DMS53 (cell line): ENCODE measurements around the gene ARL11.

Source experiments
- DNase-seq: peaks from one replicate; lab custom pipeline; 2025; lab: John Stamatoyannopoulos, UW

The ARL11 gene

DNA sequence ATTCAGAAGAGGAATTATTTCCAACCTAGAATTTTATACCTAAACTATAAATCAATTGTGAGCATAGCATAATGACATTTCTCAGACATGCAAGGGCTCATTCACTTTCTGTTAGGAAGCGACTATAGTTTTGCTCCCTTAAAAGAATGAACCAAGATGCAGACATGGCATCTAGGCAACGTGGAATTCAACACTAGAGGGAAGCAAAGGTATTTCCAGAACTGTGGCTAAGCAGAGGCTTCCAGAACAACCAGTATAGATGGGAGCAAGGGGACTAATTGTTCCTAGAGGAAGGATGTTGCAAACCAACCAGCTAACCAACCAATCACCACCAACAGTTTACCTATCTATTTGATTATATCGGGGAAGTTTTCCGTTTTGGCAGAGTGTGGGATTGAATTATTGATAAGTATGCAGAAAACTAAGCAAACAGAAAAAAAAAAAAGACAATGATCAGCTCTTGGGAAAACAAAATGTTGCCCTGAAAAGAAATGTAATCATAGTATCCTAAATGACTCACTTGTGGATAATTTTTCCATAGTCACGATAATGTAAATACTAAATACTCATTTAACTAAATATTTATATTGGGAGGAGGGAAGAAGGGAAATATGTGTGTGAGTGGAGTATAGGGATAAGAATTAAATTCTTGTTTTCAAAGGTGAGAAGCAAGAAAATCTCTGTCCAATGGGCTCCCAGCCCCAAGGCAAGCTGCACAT lies 21.1 kb downstream of the ARL11 start:
- DNase-seq = peak; percentile 31

DNA sequence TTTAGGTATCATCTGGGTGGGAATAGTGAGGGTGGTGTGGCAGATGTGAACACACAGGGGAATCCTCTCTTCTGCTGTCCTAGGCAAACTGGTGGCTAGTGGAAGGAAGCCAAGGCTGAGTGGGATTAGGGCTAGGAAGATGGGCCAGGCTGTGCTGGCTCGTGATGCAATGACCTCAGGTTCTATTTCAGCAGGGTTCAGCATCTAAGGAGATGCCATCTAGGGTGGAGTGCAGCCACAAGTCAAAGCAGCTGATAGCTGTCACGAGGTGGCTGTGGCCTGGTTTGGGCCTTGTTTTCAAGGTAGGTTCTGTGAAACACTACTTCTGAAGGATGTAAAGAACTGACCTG lies 21.6 kb downstream of the ARL11 start:
- no peak for DNase-seq

DNA sequence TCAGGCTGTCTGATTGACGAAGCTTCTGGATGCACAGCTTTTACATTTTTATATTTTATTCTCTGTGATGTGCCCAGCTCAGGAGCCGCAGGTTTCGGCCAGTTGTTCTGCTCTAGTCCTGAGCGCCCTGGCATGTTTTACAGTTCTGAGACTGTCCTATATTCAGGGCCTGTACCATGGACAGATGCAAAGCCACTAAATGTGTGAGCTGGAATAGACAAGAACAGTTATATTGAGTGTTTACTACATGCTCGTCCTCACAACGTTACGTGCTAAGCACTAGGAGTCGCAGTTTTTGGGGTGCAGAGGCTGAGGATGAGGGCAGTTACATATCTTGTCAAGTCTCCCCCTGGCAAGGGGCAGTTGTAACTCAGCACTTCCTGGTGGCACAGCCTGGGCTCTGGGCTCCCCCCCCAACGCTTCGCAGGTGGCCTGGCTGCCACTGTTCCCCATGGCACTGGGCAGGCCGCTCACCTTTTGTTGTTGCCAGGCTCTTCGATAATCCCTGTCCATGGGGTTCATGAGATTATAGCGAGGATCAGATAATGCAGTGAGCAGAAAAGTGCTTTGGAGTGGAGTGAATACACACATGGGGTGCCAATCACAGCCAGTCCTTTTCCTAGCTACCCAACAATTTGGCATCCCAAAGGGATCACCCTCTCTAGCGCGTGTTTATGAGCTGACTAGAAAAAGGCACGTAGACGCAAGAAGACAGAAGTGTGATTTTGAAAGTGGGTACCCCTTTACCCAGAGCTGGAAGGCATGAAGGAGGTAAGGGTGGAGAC lies 23.5 kb downstream of the ARL11 start:
- no peak for DNase-seq

DNA sequence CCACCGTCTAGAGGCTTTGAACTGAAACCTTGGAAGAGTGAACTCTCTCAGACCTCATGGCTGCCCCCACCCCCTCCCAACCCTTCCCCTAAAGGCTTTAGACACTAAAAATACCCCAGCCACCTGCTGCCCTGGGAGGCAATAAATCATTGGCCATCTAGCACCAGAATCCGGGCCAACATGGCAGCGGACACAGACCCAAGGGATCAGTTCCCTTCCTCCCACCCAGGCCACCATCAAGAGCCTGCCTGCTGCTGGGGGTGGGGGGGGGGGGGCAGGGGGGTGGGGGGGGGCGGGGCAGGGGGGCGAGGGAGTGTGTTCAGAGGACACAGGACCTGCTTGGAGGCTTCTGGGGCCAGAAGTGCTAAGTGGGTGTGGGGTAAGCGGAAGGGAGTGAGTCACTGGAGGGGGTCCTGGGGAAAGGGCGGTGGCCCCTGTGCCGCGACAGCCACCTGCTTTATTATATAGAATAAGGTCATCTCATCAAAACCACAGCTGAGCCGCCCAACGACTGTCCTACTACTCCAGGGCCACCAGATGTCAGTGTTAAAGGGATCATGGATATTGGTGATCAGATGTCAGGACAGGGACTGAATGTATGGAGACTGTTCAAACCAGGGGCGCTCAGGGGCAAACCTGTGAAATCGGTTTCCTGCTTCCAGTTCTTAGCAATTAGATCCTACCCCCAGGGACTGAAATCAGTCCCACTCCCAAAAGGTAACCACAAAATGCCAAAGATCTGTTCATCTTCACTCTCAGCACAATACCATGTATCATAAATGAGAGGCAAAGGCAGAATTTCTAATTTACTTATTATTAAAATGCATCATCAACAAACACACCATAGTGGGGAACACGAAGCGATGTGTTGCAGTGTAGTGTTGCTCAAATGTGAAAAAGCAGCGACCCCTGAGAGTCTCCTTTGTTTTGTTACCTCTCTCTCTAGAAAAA lies 24.3 kb downstream of the ARL11 start:
- DNase-seq = peak; percentile 80

DNA sequence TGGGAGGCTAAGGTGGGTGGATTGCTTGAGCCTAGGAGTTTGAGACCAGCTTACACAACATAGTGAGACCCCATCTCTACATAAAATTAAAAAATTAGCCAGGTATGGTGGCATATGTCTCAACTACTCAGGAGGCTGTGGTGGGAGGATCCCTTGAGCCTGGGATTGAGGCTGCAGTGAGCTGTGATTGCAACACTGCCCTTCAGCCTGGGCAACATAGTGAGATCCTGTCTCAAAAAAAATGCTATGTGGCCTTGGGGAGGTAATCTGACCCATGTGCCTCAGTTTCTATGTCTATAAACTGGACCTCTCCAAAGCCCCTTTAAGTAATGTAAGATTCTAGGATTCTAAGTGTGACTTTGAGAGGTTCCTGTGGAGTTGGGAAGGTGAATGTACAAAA lies 25.2 kb downstream of the ARL11 start:
- no peak for DNase-seq

DNA sequence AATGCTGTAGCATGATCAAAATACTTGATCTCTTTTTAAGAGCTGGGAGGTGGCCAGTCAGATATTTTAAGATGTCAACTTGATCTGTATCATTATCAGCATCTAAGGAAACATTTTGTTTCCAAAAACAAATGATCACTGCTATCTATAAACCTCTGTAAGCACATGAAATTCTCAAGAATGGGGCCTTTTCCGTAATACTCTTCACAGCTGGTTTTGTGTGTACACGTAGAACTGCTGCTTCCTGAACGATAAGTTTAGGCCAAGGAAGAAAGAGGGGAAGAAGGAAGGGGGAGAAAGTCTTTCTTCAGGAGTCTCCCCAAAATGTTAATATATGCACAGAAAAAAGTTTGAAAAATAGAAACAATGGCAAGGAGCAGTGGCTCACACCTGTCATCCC lies 25.7 kb downstream of the ARL11 start:
- DNase-seq = no peak

DNA sequence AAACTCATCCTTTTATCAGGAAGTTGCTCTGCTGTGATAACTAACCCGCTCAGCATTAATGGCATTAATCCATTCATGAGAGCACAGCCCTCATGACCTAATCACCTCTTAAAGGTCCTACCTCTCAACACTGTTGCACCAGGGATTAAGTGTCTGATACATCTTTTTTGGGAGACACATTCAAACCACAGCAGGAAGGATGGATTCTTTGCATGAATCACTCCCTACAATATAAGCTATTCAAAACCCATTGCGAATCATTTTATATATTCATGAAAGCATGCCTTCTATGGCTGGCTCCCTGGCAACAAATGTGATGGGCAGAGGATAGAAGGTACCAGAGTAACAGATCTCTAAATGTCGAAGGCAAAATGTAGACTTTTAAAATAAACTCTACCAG lies 27.6 kb downstream of the ARL11 start:
- DNase-seq = no peak

DNA sequence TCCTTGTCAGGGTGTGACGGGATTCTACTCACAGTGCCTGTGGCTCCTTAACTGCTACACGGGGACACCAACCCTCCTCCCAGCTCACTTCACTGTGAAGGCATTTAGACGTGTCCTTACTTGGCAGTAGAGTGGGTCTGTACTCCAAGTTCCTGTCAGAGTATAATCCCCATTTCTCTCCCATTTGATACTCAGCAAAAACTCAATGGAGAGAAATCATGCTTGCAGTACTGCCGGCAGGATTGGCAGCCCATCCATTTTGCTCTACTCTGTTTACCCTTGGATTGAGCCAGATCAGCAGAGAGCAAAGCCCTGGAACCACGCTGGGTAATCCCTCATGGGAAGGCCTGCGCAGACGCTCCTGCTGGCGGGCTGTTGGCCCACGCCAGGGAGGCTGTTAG lies 28.9 kb downstream of the ARL11 start:
- no peak for DNase-seq

DNA sequence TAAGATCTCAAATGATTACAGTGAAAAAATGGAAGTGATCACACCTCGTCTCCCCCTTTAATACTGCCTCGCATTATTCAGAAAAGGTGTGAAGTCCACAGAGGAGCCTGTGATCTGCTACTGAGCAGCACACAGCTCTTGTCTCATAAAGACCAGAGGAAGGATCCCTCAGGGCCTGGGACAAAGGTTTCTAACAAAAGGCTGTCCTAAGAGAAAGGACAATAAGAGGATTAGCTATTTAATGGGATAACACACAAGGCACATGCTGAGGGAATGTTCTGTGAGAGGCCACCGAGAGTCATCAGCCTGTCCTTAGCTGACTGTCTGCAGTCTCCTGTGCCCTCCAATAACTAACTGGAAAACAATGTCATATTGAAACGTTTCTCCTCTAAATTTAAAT lies 36.3 kb downstream of the ARL11 start:
- DNase-seq = no peak

DNA sequence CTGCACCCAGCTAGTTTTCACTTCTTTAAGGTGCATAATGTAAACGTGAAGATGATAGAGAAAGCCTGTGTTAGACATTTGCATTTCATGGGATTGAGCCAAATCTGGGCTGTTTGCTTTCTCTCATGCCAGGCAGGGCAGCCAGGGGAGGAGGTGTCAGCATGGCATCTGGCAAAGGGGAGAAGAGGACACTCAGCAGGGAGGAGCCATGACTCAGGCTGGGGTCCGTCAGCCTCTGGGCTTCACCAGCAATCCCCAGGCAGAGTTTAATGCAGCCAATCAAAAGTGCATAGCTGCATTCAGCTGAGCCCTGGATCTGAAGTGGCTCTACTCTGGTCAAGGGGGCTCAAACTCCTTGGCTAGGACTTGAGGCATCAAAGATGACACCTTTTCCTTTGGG lies 39.5 kb downstream of the ARL11 start:
- no peak for DNase-seq

DNA sequence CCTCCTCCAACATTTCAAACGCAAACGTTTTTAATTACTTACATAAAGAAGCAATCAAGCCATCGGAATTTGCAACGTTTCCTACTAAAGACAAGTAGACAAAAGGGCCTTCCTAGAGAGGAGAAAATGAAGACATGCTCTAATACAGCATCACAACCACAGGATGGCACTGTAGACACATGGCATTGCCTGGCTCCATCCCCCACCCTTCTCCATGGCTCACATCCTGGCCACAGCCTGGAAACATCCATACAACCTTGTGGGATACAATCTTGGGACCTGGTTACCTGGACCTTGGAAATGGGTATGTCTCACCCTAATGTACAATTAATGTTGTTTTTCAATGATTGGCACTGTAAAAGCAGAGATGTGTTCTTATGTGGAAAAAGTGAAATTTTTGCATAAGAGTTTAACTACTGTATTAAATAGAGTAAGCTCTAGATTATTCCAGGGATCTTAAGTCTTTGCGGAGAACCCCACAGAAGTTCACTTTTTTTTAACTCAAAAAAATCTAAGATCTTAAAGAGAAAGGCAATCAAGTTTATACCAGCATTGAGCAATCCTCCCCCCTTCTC lies 41.5 kb downstream of the ARL11 start:
- peak; percentile 82 for DNase-seq

DNA sequence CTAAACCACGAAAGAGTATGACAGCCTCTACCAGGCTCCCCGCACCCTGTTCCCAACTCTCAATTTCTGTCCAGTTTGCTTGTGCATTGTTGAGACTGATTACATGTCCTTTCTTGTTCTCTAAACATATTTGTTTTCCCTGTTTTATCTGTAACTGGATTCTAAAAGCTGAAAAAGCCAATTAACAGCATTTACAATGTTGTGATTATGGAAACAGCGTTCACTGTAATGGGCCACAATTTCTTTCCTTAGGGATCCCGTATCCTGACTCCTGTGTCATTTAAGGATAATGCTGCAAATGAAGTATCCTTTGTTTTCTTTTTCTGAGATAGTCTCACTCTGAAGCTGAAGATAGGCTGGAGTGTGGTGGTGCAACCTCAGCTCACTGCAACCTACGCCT lies 42.5 kb downstream of the ARL11 start:
- DNase-seq = no peak

DNA sequence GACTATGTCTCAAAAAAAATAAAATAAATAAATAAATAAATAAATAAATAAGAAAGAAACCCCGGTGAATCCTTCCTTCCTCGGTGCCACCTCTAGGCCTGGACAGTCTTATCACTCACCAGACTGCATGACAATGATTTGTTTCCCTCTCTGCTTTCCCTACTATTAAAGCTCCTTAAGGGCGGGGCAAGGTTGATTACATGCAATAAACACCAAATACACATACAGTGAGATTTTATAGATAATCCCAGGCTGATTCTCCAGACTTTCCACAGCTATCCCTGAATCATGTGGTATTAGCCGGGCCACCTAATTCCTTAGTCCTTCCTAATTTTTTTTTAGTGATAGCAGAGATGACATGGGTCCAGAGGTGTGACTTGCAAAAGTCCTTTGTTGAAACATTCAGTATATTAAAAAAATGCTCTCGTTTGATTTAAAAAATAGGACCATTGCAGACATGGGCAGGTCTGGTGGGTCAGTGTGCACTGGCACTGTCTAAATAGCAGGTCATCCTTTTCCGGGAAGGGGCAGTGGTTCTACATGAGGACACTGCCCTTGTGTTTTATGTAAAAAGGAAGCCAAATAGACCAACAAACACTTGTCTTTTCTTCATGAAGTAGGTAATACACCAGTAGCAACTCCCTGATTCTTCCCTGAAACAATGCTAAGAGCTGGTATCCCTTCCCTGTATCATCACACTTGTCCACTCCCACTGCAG lies 48.4 kb downstream of the ARL11 start:
- DNase-seq = no peak

DNA sequence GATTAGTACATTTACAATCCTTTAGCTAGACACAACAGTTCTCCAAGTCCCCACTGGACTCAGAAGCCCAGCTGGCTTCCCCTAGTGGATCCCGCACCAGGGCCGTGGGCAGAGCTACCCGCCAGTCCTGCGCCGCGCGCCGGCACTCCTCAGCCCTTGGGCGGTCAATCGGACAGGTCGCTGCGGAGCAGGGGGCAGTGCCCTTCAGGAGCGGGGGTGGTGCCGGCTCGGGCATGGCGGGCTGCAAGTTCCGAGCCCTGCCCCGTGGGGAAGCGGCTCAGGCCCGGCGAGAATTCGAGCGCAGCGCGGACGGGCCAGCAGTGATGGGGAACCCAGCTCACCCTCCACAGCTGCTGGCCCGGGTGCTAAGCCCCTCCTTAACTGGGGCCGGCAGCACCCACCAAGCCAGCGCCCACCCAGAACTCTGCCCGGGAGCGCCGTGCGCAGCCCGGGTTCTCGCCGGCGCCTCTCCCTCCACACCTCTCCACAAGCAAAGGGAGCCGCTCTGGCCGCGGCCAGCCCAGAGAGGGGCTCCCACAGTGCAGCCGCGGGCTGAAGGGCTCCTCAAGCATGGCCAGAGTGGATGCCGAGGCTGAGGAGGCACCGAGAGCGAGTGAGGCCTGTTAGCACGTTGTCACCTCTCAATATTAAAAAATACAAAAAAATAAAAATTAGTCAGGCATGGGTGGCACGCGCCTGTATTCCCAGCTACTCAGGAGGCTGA lies 50.0 kb downstream of the ARL11 start:
- DNase-seq = no peak

DNA sequence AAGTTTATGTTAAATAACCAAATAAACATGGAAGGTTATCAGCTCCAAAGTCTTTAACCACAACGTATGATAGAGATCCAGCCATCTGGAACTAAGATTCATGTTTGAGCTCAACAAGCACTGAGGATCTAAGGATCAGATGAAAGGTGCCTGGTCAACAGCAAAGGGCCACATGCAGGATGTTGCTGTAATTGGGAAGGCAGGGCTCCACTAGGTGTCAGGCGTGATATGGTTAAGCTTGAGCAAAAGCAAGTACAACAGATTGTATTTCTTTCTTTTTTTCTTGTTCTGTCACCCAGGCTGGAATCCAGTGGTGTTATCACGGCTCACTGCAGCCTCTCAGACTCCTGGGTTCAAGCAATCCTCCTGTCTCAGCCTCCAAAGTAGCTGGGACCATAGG lies 50.9 kb downstream of the ARL11 start:
- peak; percentile 5 for DNase-seq

DNA sequence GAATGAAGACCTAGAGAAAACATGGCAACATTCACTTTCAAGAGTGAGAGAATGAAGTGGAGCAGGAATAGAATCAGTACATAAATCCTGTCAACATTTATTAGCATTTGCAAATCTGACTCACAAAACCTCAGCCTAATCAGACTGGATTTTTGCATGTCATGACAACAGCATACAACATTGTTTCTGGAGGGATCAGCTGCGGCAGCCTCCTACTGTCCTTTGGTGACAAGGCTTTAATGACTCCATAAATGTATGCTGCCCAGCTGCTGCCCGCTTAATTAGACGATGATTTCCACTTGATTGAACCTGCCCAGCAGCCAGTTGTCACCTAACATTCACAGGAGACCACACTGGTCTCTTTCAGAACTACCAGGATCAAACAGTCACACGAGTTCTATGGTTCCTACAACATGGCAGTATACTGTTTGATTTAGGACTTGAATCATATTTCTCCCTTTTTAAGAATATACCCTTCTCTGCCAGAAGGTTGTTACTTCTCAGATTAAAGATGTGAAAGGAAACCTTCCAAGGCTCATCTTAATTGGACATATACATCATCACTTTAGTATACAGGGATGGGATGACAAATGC lies 53.6 kb downstream of the ARL11 start:
- DNase-seq = no peak
